Astrocyte (in vitro differentiated cells and primary cell): ENCODE results near the gene VWA2. TPM values are rescaled to one million over a fixed set of nuclear protein-coding genes. Genes with fewer than 3 reads are reported as not detected.

Experiments used
- DNase-seq: peaks from one replicate; pipeline ENCODE4 v3.0.0-alpha.2; 2010; ENCODE audit warnings: low read depth
- FAIRE-seq: peaks from 2 replicates; lab custom pipeline; 2011; peaks lifted over from hg19 to GRCh38; lab: Jason Lieb, UNC
- H2AFZ ChIP-seq: 2 replicates; pipeline ENCODE4 v1.6.0; 2012; ENCODE audit warnings: low read depth, low read length, inconsistent platforms
- H3K27ac ChIP-seq: 2 replicates; pipeline ENCODE4 v1.5.1; 2011; ENCODE audit warnings: low read depth, low read length, inconsistent platforms
- H3K27me3 ChIP-seq: 2 replicates; pipeline ENCODE4 v1.6.0; 2011; ENCODE audit warnings: low read length, inconsistent platforms; ENCODE audit not compliant: insufficient read depth
- H3K36me3 ChIP-seq: 2 replicates; pipeline ENCODE4 v1.5.1; 2011; ENCODE audit warnings: low read length, inconsistent platforms; ENCODE audit not compliant: insufficient read depth
- H3K4me1 ChIP-seq: 2 replicates; pipeline ENCODE4 v1.5.1; 2011; ENCODE audit warnings: low read length, inconsistent platforms; ENCODE audit not compliant: insufficient read depth
- H3K4me2 ChIP-seq: 2 replicates; pipeline ENCODE4 v1.6.0; 2012; ENCODE audit warnings: low read length, inconsistent platforms
- H3K4me3 ChIP-seq: 2 replicates; pipeline ENCODE4 v1.5.1; 2011; ENCODE audit warnings: low read depth, mild to moderate bottlenecking, low read length, inconsistent platforms; ENCODE audit not compliant: insufficient read depth
- H3K79me2 ChIP-seq: 2 replicates; pipeline ENCODE4 v1.6.0; 2012; ENCODE audit warnings: mild to moderate bottlenecking, low read length, inconsistent platforms; ENCODE audit not compliant: insufficient read depth
- H3K9ac ChIP-seq: 2 replicates; pipeline ENCODE4 v1.6.0; 2012; ENCODE audit warnings: mild to moderate bottlenecking, low read length, inconsistent platforms
- H3K9me3 ChIP-seq: 2 replicates; pipeline ENCODE4 v1.5.1; 2012; ENCODE audit warnings: low read depth, mild to moderate bottlenecking, low read length, inconsistent platforms; ENCODE audit not compliant: insufficient read depth
- H4K20me1 ChIP-seq: 2 replicates; pipeline ENCODE4 v1.6.0; 2012; ENCODE audit warnings: low read length, inconsistent platforms; ENCODE audit not compliant: insufficient read depth
- H3K27ac Mint-ChIP-seq: one replicate; pipeline ENCODE4 v1.8.0; 2021; ENCODE audit warnings: mild to moderate bottlenecking, mixed read lengths; ENCODE audit not compliant: unreplicated experiment
- H3K27me3 Mint-ChIP-seq: one replicate; pipeline ENCODE4 v1.8.0; 2021; ENCODE audit warnings: low read depth, mixed read lengths; ENCODE audit not compliant: unreplicated experiment
- H3K36me3 Mint-ChIP-seq: one replicate; pipeline ENCODE4 v1.8.0; 2021; ENCODE audit warnings: low read depth, mixed read lengths; ENCODE audit not compliant: unreplicated experiment
- H3K4me1 Mint-ChIP-seq: one replicate; pipeline ENCODE4 v1.8.0; 2021; ENCODE audit warnings: low read depth, mixed read lengths; ENCODE audit not compliant: unreplicated experiment
- H3K4me3 Mint-ChIP-seq: one replicate; pipeline ENCODE4 v1.8.0; 2021; ENCODE audit warnings: mild to moderate bottlenecking, moderate library complexity, mixed read lengths; ENCODE audit not compliant: unreplicated experiment
- H3K9me3 Mint-ChIP-seq: one replicate; pipeline ENCODE4 v1.8.0; 2021; ENCODE audit warnings: mild to moderate bottlenecking, mixed read lengths; ENCODE audit not compliant: unreplicated experiment
- EZH2 ChIP-seq: IDR thresholded peaks from 2 replicates; pipeline ENCODE4 v1.6.1; 2012; ENCODE audit warnings: mild to moderate bottlenecking, low read length, inconsistent platforms; ENCODE audit not compliant: insufficient read depth
- total RNA-seq: library from RNA; stranded (reverse); gene quantifications from 2 replicates; pipeline ENCODE4 v1.2.1, GENCODE V29; 2021
- TF ChIP-seq, protein P1 (sequence below): IDR thresholded peaks from 2 replicates; pipeline ENCODE4 v1.5.1; 2011; ENCODE audit warnings: low read depth, mild to moderate bottlenecking, inconsistent platforms, low read length, moderate library complexity; ENCODE audit not compliant: insufficient read depth

The VWA2 gene
- total RNA-seq, 1 donor from 2014 or later: 0.25 TPM

- no peaks in the 10 kb centered on the region for H4K20me1 ChIP-seq
- no peak overlapping the region for H3K4me3 ChIP-seq
- peaks cover 5% of the 10 kb centered on the region for H3K27me3 ChIP-seq
- H3K27ac Mint-ChIP-seq: no peak overlapping the region
- DNase-seq (no peak), FAIRE-seq (no peak)
- H3K79me2 ChIP-seq: no peaks in the 10 kb centered on the region
- TF ChIP-seq EZH2: no peak
- TF ChIP-seq, protein P1, sequence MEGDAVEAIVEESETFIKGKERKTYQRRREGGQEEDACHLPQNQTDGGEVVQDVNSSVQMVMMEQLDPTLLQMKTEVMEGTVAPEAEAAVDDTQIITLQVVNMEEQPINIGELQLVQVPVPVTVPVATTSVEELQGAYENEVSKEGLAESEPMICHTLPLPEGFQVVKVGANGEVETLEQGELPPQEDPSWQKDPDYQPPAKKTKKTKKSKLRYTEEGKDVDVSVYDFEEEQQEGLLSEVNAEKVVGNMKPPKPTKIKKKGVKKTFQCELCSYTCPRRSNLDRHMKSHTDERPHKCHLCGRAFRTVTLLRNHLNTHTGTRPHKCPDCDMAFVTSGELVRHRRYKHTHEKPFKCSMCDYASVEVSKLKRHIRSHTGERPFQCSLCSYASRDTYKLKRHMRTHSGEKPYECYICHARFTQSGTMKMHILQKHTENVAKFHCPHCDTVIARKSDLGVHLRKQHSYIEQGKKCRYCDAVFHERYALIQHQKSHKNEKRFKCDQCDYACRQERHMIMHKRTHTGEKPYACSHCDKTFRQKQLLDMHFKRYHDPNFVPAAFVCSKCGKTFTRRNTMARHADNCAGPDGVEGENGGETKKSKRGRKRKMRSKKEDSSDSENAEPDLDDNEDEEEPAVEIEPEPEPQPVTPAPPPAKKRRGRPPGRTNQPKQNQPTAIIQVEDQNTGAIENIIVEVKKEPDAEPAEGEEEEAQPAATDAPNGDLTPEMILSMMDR: no peak
- H3K36me3 Mint-ChIP-seq: peaks cover 24% of the 10 kb centered on the region
- H3K4me1 ChIP-seq: peaks cover 7% of the 10 kb centered on the region
- no peaks in the 10 kb centered on the region for H3K9me3 ChIP-seq
- peaks cover 4% of the 10 kb centered on the region for H3K9me3 Mint-ChIP-seq
- no peaks in the 10 kb centered on the region for H3K36me3 ChIP-seq
- H3K27me3 Mint-ChIP-seq: peaks cover 4% of the 10 kb centered on the region
- H3K9ac ChIP-seq: no peak overlapping the region
- H3K4me3 Mint-ChIP-seq: peak overlapping the region; percentile 34
- H3K27ac ChIP-seq: no peak overlapping the region
- no peak overlapping the region for H3K4me2 ChIP-seq
- peaks cover 18% of the 10 kb centered on the region for H3K4me1 Mint-ChIP-seq
- no peak overlapping the region for H2AFZ ChIP-seq
Observed at GRCh38 chr10:114326795-114327194, 87.7 kb downstream of the VWA2 start.

DNA sequence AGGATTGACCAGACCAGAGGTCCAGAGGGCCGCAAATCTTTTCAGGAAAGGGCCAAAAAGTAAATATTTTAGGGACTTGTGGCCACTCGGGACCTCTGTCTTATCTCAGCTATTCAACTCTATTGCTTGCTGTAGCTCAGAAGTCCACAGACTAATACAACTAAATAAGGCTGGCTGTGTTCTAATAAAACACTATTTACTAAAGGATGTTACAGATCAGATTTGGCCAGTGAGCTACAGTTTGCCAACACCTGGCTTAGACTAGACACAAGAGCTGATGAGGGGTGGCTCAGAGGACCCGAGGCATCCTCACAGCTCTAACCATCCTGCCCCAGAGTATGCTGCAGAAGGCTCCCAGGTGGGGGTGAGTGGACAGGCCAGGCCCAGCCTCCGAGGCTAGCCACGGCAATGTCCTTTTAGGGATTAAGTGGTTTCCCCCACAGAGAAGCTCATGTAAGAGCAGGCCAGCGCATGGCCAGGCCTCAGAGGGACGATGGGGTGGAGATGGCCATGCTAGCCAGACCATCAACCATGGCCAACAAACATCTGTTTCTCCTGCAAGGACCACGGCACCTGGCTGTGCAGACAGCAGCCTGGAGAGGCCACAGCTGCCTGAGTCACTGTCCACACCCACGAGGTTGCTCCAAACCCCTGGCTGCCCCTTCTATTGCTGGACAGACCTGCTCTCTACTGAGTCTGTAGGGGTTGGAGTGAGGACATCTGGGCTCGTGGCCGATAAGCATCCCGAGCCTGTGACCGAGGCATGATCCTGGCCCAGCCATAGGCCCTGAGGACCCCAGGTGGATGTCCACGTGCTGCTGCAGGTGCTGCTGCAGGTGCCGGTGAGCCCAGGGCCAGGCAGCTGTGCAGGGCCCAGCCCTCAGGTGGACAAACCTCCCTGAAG lies 88.7 kb downstream of the VWA2 start:
- Mint-ChIP-seq H3K36me3 (peaks cover 14% of the 10 kb centered on the region), H3K9me3 (no peaks in the 10 kb centered on the region), H3K27ac (no peak overlapping the region), H3K4me3 (no peak overlapping the region), H3K4me1 (peaks cover 8% of the 10 kb centered on the region), H3K27me3 (peaks cover 4% of the 10 kb centered on the region)
- Histone ChIP-seq H3K4me2 (no peak overlapping the region), H3K36me3 (no peaks in the 10 kb centered on the region), H2AFZ (no peak overlapping the region), H3K4me3 (no peak overlapping the region), H4K20me1 (no peaks in the 10 kb centered on the region), H3K27ac (no peak overlapping the region), H3K27me3 (peaks cover 8% of the 10 kb centered on the region), H3K4me1 (no peaks in the 10 kb centered on the region), H3K9ac (no peak overlapping the region), H3K9me3 (no peaks in the 10 kb centered on the region), H3K79me2 (no peaks in the 10 kb centered on the region)
- FAIRE-seq (no peak), DNase-seq (no peak)
- no peak for TF ChIP-seq EZH2

DNA sequence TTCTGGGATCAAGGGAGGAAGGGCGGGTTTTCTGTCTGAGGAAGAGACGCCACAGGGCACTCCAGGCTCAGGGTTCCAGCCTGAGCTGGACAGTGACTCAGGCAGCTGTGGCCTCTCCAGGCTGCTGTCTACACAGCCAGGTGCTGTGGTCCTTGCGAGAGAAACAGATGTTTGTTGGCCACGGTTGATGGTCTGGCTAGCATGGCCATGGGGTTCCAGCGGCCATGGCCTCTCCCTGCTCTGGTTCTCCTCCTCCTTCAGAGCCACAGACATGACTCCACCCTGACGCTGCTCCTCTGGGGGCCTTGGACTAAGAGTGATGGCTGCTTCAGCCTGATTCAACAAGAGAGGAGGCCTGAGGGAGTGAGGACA lies 89.4 kb downstream of the VWA2 start:
- Histone ChIP-seq H3K4me2 (no peak overlapping the region), H3K27ac (no peak overlapping the region), H2AFZ (no peak overlapping the region), H4K20me1 (no peaks in the 10 kb centered on the region), H3K9me3 (no peaks in the 10 kb centered on the region), H3K9ac (no peak overlapping the region), H3K27me3 (peaks cover 12% of the 10 kb centered on the region), H3K4me1 (no peaks in the 10 kb centered on the region), H3K4me3 (no peak overlapping the region), H3K36me3 (no peaks in the 10 kb centered on the region), H3K79me2 (no peaks in the 10 kb centered on the region)
- TF ChIP-seq EZH2: no peak
- TF ChIP-seq, protein P1: no peak
- no peak for FAIRE-seq
- Mint-ChIP-seq H3K27me3 (peaks cover 4% of the 10 kb centered on the region), H3K4me3 (no peak overlapping the region), H3K9me3 (no peaks in the 10 kb centered on the region), H3K4me1 (peaks cover 2% of the 10 kb centered on the region), H3K36me3 (peaks cover 9% of the 10 kb centered on the region), H3K27ac (no peak overlapping the region)
- no peak for DNase-seq
